ENCODE results near the gene TBC1D10A.

GRCh38 chr22:30304495-30305244 is 22.1 kb downstream of the TBC1D10A start:
- TF ChIP-seq CTCF (IDR thresholded peaks at IDR 0.05) (no peak), ZFX (IDR thresholded peaks at IDR 0.05; ENCODE audit: borderline replicate concordance) (no peak)

Data from 22Rv1 (cell line).